HG03159 (cell line): ENCODE measurements around the gene OR1S1.
"Not testable (repeated sequence)": the region's sequence is repeated elsewhere in the genome, so short reads cannot be mapped to it uniquely, and the experiment has no call there.

Experiments used
- ATAC-seq: cut with Tn5 transposase; IDR thresholded peaks from one replicate; pipeline ENCODE4 v1.9.1; 2021; ENCODE audit warnings: mild to moderate bottlenecking, moderate library complexity; ENCODE audit not compliant: unreplicated experiment

Gene OR1S1

GRCh38 chr11:58212420-58212819 lies at the start of gene OR1S1:
TSS of gene OR1S1 (plus strand) at chr11:58212720.
- not testable (repeated sequence) for ATAC-seq

GRCh38 chr11:58164389-58164788 lies 48.1 kb upstream of the OR1S1 start:
- no peak for ATAC-seq

- no peak for ATAC-seq
Measured at GRCh38 chr11:58164990-58165389, 47.5 kb upstream of the OR1S1 start.

GRCh38 chr11:58165504-58166106 lies 46.9 kb upstream of the OR1S1 start:
- no peak for ATAC-seq

GRCh38 chr11:58177409-58178054 lies 35.0 kb upstream of the OR1S1 start:
- no peak for ATAC-seq

GRCh38 chr11:58178444-58178843 lies 34.1 kb upstream of the OR1S1 start:
- no peak for ATAC-seq

- ATAC-seq = no peak
Measured at GRCh38 chr11:58179648-58180047, 32.9 kb upstream of the OR1S1 start.

GRCh38 chr11:58186938-58187337 lies 25.6 kb upstream of the OR1S1 start:
- no peak for ATAC-seq

GRCh38 chr11:58188770-58189169 lies 23.8 kb upstream of the OR1S1 start, which contains the start of gene OR9Q2:
TSS of gene OR9Q2 (plus strand) at chr11:58189070. CDS start at chr11:58190491, 1,421 bp downstream.
- no peak for ATAC-seq

GRCh38 chr11:58192229-58192628 lies 20.3 kb upstream of the OR1S1 start:
- ATAC-seq = no peak

GRCh38 chr11:58193391-58193790 lies 19.1 kb upstream of the OR1S1 start:
- ATAC-seq = no peak

GRCh38 chr11:58195939-58196338 lies 16.6 kb upstream of the OR1S1 start:
- ATAC-seq = no peak

GRCh38 chr11:58199271-58199670 lies 13.2 kb upstream of the OR1S1 start:
- ATAC-seq = no peak

GRCh38 chr11:58204042-58204441 lies 8.5 kb upstream of the OR1S1 start, which contains the start of gene OR1S2:
TSS of gene OR1S2 (minus strand) at chr11:58204142. CDS start at chr11:58204142, 0 bp downstream.
- ATAC-seq = no peak

GRCh38 chr11:58216476-58216875 lies 4.0 kb downstream of the OR1S1 start:
- ATAC-seq = no peak

- no peak for ATAC-seq
Measured at GRCh38 chr11:58222721-58223120, 10.2 kb downstream of the OR1S1 start.

GRCh38 chr11:58227956-58228615 lies 15.6 kb downstream of the OR1S1 start:
- ATAC-seq = no peak

GRCh38 chr11:58243954-58244353 lies 31.4 kb downstream of the OR1S1 start:
- ATAC-seq = no peak

GRCh38 chr11:58254936-58255335 lies 42.4 kb downstream of the OR1S1 start:
- ATAC-seq = no peak

- ATAC-seq = no peak
Measured at GRCh38 chr11:58259983-58260382, 47.5 kb downstream of the OR1S1 start.
